Lung (tissue), 12 donors: Measurements from ENCODE around the gene DIS3. TPM values are rescaled to one million over a fixed set of nuclear protein-coding genes. Genes with fewer than 3 reads are reported as not detected.

ENCODE experiments used
- ATAC-seq: fragments of 200-7000 bp; cut with Tn5 transposase; one replicate; pipeline ENCODE4 v1.9.1; 2020; ENCODE audit warnings: moderate number of reproducible peaks; ENCODE audit not compliant: insufficient read depth, low FRiP score
- DNase-seq, 3 donors: peaks; one replicate each; pipeline ENCODE4 v3.0.0-alpha.2; 2013 to 2017
- H3K27ac ChIP-seq, 2 donors: one replicate each; pipeline ENCODE4 v1.5.1; 2013; ENCODE audit warnings: mild to moderate bottlenecking in 2 of 2, moderate library complexity in 2 of 2, control low read depth in 1 of 2, inconsistent platforms in 1 of 2, low read depth in 1 of 2, low read length in 1 of 2
- H3K27me3 ChIP-seq, 3 donors: one replicate each; pipeline ENCODE4 v1.5.1; 2013; ENCODE audit warnings: low read length in 2 of 3; ENCODE audit not compliant: control insufficient read depth in 3 of 3, insufficient read depth in 3 of 3
- H3K36me3 ChIP-seq, 4 donors: one replicate each; pipeline ENCODE4 v1.5.1; 2013; ENCODE audit warnings: low read length in 4 of 4, mild to moderate bottlenecking in 1 of 4, moderate library complexity in 1 of 4; ENCODE audit not compliant: control insufficient read depth in 4 of 4, insufficient read depth in 4 of 4
- H3K4me1 ChIP-seq, 5 donors: one replicate each; pipeline ENCODE4 v1.5.1; 2013; ENCODE audit warnings: low read length in 5 of 5, mild to moderate bottlenecking in 2 of 5, moderate library complexity in 1 of 5; ENCODE audit not compliant: control insufficient read depth in 5 of 5, insufficient read depth in 5 of 5
- H3K4me3 ChIP-seq: one replicate; pipeline ENCODE4 v1.5.1; 2013; ENCODE audit warnings: mild to moderate bottlenecking, control low read depth, moderate library complexity
- H3K9ac ChIP-seq, 2 donors: one replicate each; pipeline ENCODE4 v1.5.1; 2013; ENCODE audit warnings: low read length in 2 of 2, control low read depth in 1 of 2; ENCODE audit not compliant: insufficient read depth in 1 of 2
- H3K9me3 ChIP-seq, 4 donors: one replicate each; pipeline ENCODE4 v1.5.1; 2013; ENCODE audit warnings: low read length in 3 of 4, mild to moderate bottlenecking in 1 of 4, moderate library complexity in 1 of 4; ENCODE audit not compliant: control insufficient read depth in 4 of 4, insufficient read depth in 3 of 4
- CTCF ChIP-seq: IDR thresholded peaks from 2 replicates; pipeline ENCODE4 v1.5.1; 2012; ENCODE audit warnings: mild to moderate bottlenecking; ENCODE audit errors: control extremely low read depth, extremely low read depth
- WGBS, 2 donors: extraction: QIAGEN DNeasy Blood & Tissue Kit; methylation state at CpG; one replicate each; pipeline ENCODE4 v1.1.7; 2013; 5-methylcytosine and 5-hydroxymethylcytosine counted together
- polyA plus RNA-seq, 2 donors: library from polyadenylated mRNA; stranded (reverse); fragments of 200-250 nt; gene quantifications; one replicate each; pipeline ENCODE4 v1.2.1, GENCODE V29; 2013
- total RNA-seq, 2 donors: library from RNA; depleted of rRNA in 1 of 2; stranded (reverse); fragments of >200 nt in 1 of 2; gene quantifications; one replicate each; pipeline ENCODE4 v1.2.1, GENCODE V29; 2014 to 2021
- donor health status: control.
- donor health status: control.
- donor health status: Bipolar disorder and iron deficiency.
- donor health status: healthy.
- donor health status: DM: yes; HTN: yes; CAD: no.

Gene DIS3
- total and polyA plus RNA-seq, 4 donors, result 11.2 to 40.4 (median 22.2) TPM

DNA sequence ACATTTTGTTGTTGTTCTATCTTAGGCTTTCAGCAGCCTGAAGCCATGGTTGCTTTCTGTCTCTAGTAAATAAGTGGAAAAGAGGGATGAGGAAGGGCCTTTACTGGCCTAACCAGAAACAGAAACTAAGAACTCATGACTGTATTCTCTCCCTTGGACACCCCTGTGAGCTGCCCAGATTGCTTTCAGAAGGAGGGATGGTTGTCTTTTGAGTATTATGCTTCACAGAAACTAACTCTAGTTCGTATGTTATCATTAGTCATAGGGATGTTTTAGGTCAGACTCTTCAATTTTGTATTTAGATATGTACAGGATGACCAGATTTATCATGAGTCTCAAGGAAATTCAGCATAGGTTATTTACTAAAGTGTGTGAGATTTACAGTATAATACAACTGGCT is 36.4 kb downstream of the DIS3 start:
- H3K4me3 ChIP-seq, result no peak overlapping the region
- DNase-seq (no peak), ATAC-seq (no peak)
- H3K27ac ChIP-seq, result no peak overlapping the region
- H3K36me3 ChIP-seq, result peaks cover 6 to 8% (median 6%) of the 10 kb centered on the region in 4 donors
- no peaks in the 10 kb centered on the region for H3K27me3 ChIP-seq
- 86 to 91% methylated on average over 1 of the region's 1 CpG for WGBS, 2 donors
- no peak for TF ChIP-seq CTCF
- H3K9me3 ChIP-seq, result no peaks in the 10 kb centered on the region
- H3K4me1 ChIP-seq, result no peaks in the 10 kb centered on the region
- H3K9ac ChIP-seq, result no peak overlapping the region

GRCh38 chr13:72740015-72740414 is 41.7 kb downstream of the DIS3 start:
- Histone ChIP-seq H3K4me1 (no peaks in the 10 kb centered on the region), H3K9ac (no peak overlapping the region), H3K4me3 (no peak overlapping the region), H3K36me3 (peaks cover 0 to 5% (median 4%) of the 10 kb centered on the region in 4 donors), H3K27ac (no peak overlapping the region), H3K27me3 (no peaks in the 10 kb centered on the region), H3K9me3 (no peaks in the 10 kb centered on the region)
- DNase-seq (no peak), ATAC-seq (no peak)
- TF ChIP-seq CTCF, result no peak
- WGBS, 2 donors, result 86% methylated on average over 1 of the region's 1 CpG

GRCh38 chr13:72737033-72737432 is 44.7 kb downstream of the DIS3 start:
- H3K9me3 ChIP-seq, result no peaks in the 10 kb centered on the region
- no peaks in the 10 kb centered on the region for H3K27me3 ChIP-seq
- ATAC-seq, result no peak
- H3K36me3 ChIP-seq, result peaks cover 0 to 6% (median 2%) of the 10 kb centered on the region in 4 donors
- no peak for TF ChIP-seq CTCF
- no peak for DNase-seq
- no peak overlapping the region for H3K9ac ChIP-seq
- H3K4me1 ChIP-seq, result no peaks in the 10 kb centered on the region
- no peak overlapping the region for H3K27ac ChIP-seq
- 96% methylated on average over 3 of the region's 3 CpGs for WGBS, 2 donors
- H3K4me3 ChIP-seq, result no peak overlapping the region

GRCh38 chr13:72728290-72728605 is 53.5 kb downstream of the DIS3 start:
- peak overlapping the region in 1 of 2 donors; percentile 42 for H3K27ac ChIP-seq
- no peaks in the 10 kb centered on the region for H3K27me3 ChIP-seq
- H3K4me3 ChIP-seq, result peak overlapping the region; percentile 54
- H3K4me1 ChIP-seq, result peaks cover 2 to 20% (median 8%) of the 10 kb centered on the region in 5 donors
- no peak for TF ChIP-seq CTCF
- WGBS, 2 donors, result 4 to 15% methylated on average over 3 of the region's 3 CpGs
- ATAC-seq (no peak), DNase-seq (peak in 2 of 3 donors; percentile 10 to 23)
- peaks cover 0 to 4% (median 2%) of the 10 kb centered on the region in 4 donors for H3K36me3 ChIP-seq
- H3K9me3 ChIP-seq, result no peaks in the 10 kb centered on the region
- H3K9ac ChIP-seq, result peak overlapping the region; percentile 74
